Measurements from ENCODE around the gene RPUSD1. TPM values are rescaled to one million over a fixed set of nuclear protein-coding genes. Genes with fewer than 3 reads are reported as not detected.

Gene RPUSD1
- total RNA-seq, 1 experiment from 2014 or later: 72.6 TPM

- ChIA-PET POLR2A (ENCODE audit: unreplicated experiment) (interaction anchor here (0.6 kb wide), 1 partner anchor 28 kb away, joined by 7 read pairs; no protein-coding TSS in a partner anchor), CTCF (no interaction called here)
- Histone ChIP-seq H2AFZ (ENCODE audit: low read length) (no peak overlapping the region), H4K20me1 (ENCODE audit: low read length) (no peaks in the 10 kb centered on the region), H3K27me3 (ENCODE audit: low read length) (no peaks in the 10 kb centered on the region), H3K9me3 (ENCODE audit: low read length) (no peaks in the 10 kb centered on the region), H3K4me3 (ENCODE audit: low read length) (no peak overlapping the region), H3K4me2 (ENCODE audit: low read length) (no peak overlapping the region), H3F3A (ENCODE audit: low read length, unreplicated experiment) (no peaks in the 10 kb centered on the region), H3K4me1 (ENCODE audit: insufficient read depth, low read length) (peaks cover 3% of the 10 kb centered on the region; the same call in 1 of the 2 replicates), H3K36me3 (ENCODE audit: low read depth, low read length) (no peaks in the 10 kb centered on the region), H3K79me2 (ENCODE audit: low read length) (peaks cover 5% of the 10 kb centered on the region), H3K9ac (ENCODE audit: low read length) (no peak overlapping the region), H3K27ac (ENCODE audit: low read length) (no peak overlapping the region), H3K9me2 (replicated peaks; ENCODE audit: low read length) (no peaks in the 10 kb centered on the region)
- intact Hi-C loops (cut with micrococcal nuclease): no loop called here
- no peak for DNase-seq
- TF ChIP-seq, protein P1, sequence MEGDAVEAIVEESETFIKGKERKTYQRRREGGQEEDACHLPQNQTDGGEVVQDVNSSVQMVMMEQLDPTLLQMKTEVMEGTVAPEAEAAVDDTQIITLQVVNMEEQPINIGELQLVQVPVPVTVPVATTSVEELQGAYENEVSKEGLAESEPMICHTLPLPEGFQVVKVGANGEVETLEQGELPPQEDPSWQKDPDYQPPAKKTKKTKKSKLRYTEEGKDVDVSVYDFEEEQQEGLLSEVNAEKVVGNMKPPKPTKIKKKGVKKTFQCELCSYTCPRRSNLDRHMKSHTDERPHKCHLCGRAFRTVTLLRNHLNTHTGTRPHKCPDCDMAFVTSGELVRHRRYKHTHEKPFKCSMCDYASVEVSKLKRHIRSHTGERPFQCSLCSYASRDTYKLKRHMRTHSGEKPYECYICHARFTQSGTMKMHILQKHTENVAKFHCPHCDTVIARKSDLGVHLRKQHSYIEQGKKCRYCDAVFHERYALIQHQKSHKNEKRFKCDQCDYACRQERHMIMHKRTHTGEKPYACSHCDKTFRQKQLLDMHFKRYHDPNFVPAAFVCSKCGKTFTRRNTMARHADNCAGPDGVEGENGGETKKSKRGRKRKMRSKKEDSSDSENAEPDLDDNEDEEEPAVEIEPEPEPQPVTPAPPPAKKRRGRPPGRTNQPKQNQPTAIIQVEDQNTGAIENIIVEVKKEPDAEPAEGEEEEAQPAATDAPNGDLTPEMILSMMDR (conservative IDR thresholded peaks at IDR 0.05; ENCODE audit: low read depth, low read length): no peak
- no peak for TF ChIP-seq EZH2 (IDR thresholded peaks at IDR 0.05; ENCODE audit: low read length, unreplicated experiment)
- TF ChIP-seq EZH2phosphoT487 (IDR thresholded peaks at IDR 0.05; ENCODE audit: borderline replicate concordance, low read length): no peak
- ATAC-seq: no peak
- no TSS peak for BruUV-seq (replicated peaks)
Measured at GRCh38 chr16:802914-803753, 15.0 kb upstream of the RPUSD1 start.

GRCh38 chr16:802461-802860 is 14.3 kb upstream of the RPUSD1 start:
- no peak overlapping the region for H3K4me3 ChIP-seq (ENCODE audit: low read length)
- no peak overlapping the region for H3K27ac ChIP-seq (ENCODE audit: low read length)
- CTCF ChIA-PET: no interaction called here
- DNase-seq (no peak), ATAC-seq (no peak)
- H4K20me1 ChIP-seq (ENCODE audit: low read length): no peaks in the 10 kb centered on the region
- no peaks in the 10 kb centered on the region for H3K9me2 ChIP-seq (replicated peaks; ENCODE audit: low read length)
- H3K9me3 ChIP-seq (ENCODE audit: low read length): no peaks in the 10 kb centered on the region
- no TSS peak for BruUV-seq (replicated peaks)
- POLR2A ChIA-PET (ENCODE audit: unreplicated experiment): no interaction called here
- no peak overlapping the region for H3K9ac ChIP-seq (ENCODE audit: low read length)
- TF ChIP-seq EZH2phosphoT487 (IDR thresholded peaks at IDR 0.05; ENCODE audit: borderline replicate concordance, low read length) (no peak), EZH2 (IDR thresholded peaks at IDR 0.05; ENCODE audit: low read length, unreplicated experiment) (no peak)
- H3K79me2 ChIP-seq (ENCODE audit: low read length): peaks cover 5% of the 10 kb centered on the region
- H3K27me3 ChIP-seq (ENCODE audit: low read length): no peaks in the 10 kb centered on the region
- no peaks in the 10 kb centered on the region for H3K4me1 ChIP-seq (ENCODE audit: insufficient read depth, low read length)
- no peak overlapping the region for H3K4me2 ChIP-seq (ENCODE audit: low read length)
- no peaks in the 10 kb centered on the region for H3F3A ChIP-seq (ENCODE audit: low read length, unreplicated experiment)
- intact Hi-C loops (cut with micrococcal nuclease): no loop called here
- H2AFZ ChIP-seq (ENCODE audit: low read length): no peak overlapping the region
- H3K36me3 ChIP-seq (ENCODE audit: low read depth, low read length): no peaks in the 10 kb centered on the region

- Histone ChIP-seq H3K4me3 (ENCODE audit: low read length) (no peak overlapping the region), H3K79me2 (ENCODE audit: low read length) (no peaks in the 10 kb centered on the region), H3K27ac (ENCODE audit: low read length) (no peak overlapping the region), H3K9me3 (ENCODE audit: low read length) (no peaks in the 10 kb centered on the region), H2AFZ (ENCODE audit: low read length) (no peak overlapping the region), H3K4me2 (ENCODE audit: low read length) (no peak overlapping the region), H4K20me1 (ENCODE audit: low read length) (no peaks in the 10 kb centered on the region), H3F3A (ENCODE audit: low read length, unreplicated experiment) (no peaks in the 10 kb centered on the region), H3K4me1 (ENCODE audit: insufficient read depth, low read length) (peaks cover under 1% of the 10 kb centered on the region; the same call in 1 of the 2 replicates), H3K36me3 (ENCODE audit: low read depth, low read length) (no peaks in the 10 kb centered on the region), H3K9ac (ENCODE audit: low read length) (no peak overlapping the region), H3K9me2 (replicated peaks; ENCODE audit: low read length) (no peaks in the 10 kb centered on the region), H3K27me3 (ENCODE audit: low read length) (no peaks in the 10 kb centered on the region)
- no TSS peak for BruUV-seq (replicated peaks)
- ChIA-PET POLR2A (ENCODE audit: unreplicated experiment) (no interaction called here), CTCF (no interaction called here)
- ATAC-seq (no peak), DNase-seq (no peak)
- TF ChIP-seq, protein P1 (conservative IDR thresholded peaks at IDR 0.05; ENCODE audit: low read depth, low read length): no peak
- TF ChIP-seq EZH2phosphoT487 (IDR thresholded peaks at IDR 0.05; ENCODE audit: borderline replicate concordance, low read length) (no peak), EZH2 (IDR thresholded peaks at IDR 0.05; ENCODE audit: low read length, unreplicated experiment) (no peak)
- intact Hi-C loops (cut with micrococcal nuclease): no loop called here
Measured at GRCh38 chr16:801584-802363, 13.6 kb upstream of the RPUSD1 start.

Measured in PC-3 (cell line).